ENCODE data around the gene ACTR2.
"Not testable (repeated sequence)": the region's sequence is repeated elsewhere in the genome, so short reads cannot be mapped to it uniquely, and the experiment has no call there.

Gene ACTR2

GRCh38 chr2:65214361-65214760 lies 13.3 kb upstream of the ACTR2 start:
- Mint-ChIP-seq H3K27ac (no peak overlapping the region), H3K36me3 (ENCODE audit: low read depth) (peaks cover 9% of the 10 kb centered on the region), H3K27me3 (no peaks in the 10 kb centered on the region)

GRCh38 chr2:65214843-65215242 lies 12.8 kb upstream of the ACTR2 start:
- Mint-ChIP-seq H3K27ac (no peak overlapping the region), H3K9me3 (no peaks in the 10 kb centered on the region), H3K36me3 (ENCODE audit: low read depth) (peaks cover 11% of the 10 kb centered on the region), H3K4me3 (no peak overlapping the region), H3K27me3 (no peaks in the 10 kb centered on the region), H3K4me1 (ENCODE audit: low read depth) (no peaks in the 10 kb centered on the region)

More at GRCh38 chr2:65214361-65214760, 13.3 kb upstream of the ACTR2 start:
- Mint-ChIP-seq H3K9me3 (no peaks in the 10 kb centered on the region), H3K4me3 (no peak overlapping the region), H3K4me1 (ENCODE audit: low read depth) (no peaks in the 10 kb centered on the region)

GRCh38 chr2:65215946-65216345 lies 11.7 kb upstream of the ACTR2 start:
- Mint-ChIP-seq H3K36me3 (ENCODE audit: low read depth) (peaks cover 17% of the 10 kb centered on the region), H3K27me3 (no peaks in the 10 kb centered on the region)

GRCh38 chr2:65220432-65221131 lies 7.0 kb upstream of the ACTR2 start:
- peaks cover 3% of the 10 kb centered on the region for H3K4me1 Mint-ChIP-seq (ENCODE audit: low read depth)
- no peaks in the 10 kb centered on the region for H3K27me3 Mint-ChIP-seq
- no peak overlapping the region for H3K4me3 Mint-ChIP-seq
- H3K9me3 Mint-ChIP-seq, result no peaks in the 10 kb centered on the region
- H3K27ac Mint-ChIP-seq, result no peak overlapping the region
- H3K36me3 Mint-ChIP-seq (ENCODE audit: low read depth), result peaks cover 22% of the 10 kb centered on the region

More at GRCh38 chr2:65215946-65216345, 11.7 kb upstream of the ACTR2 start:
- no peaks in the 10 kb centered on the region for H3K4me1 Mint-ChIP-seq (ENCODE audit: low read depth)
- no peak overlapping the region for H3K27ac Mint-ChIP-seq
- no peaks in the 10 kb centered on the region for H3K9me3 Mint-ChIP-seq
- no peak overlapping the region for H3K4me3 Mint-ChIP-seq

- peaks cover 22% of the 10 kb centered on the region for H3K36me3 Mint-ChIP-seq (ENCODE audit: low read depth)
- H3K4me3 Mint-ChIP-seq; H3K27ac Mint-ChIP-seq; H3K4me1 Mint-ChIP-seq (ENCODE audit: low read depth); H3K27me3 Mint-ChIP-seq; H3K9me3 Mint-ChIP-seq: not testable (repeated sequence)
These were observed 6.4 kb upstream of the ACTR2 start for GRCh38 chr2:65221275-65221674.

GRCh38 chr2:65227020-65227455 lies 593 bp upstream of the ACTR2 start:
- Mint-ChIP-seq H3K27me3 (no peaks in the 10 kb centered on the region), H3K27ac (peak overlapping the region; percentile 90), H3K36me3 (ENCODE audit: low read depth) (peaks cover 27% of the 10 kb centered on the region), H3K9me3 (no peaks in the 10 kb centered on the region), H3K4me3 (peak overlapping the region; percentile 97), H3K4me1 (ENCODE audit: low read depth) (peaks cover 41% of the 10 kb centered on the region)

GRCh38 chr2:65228263-65228750 lies 676 bp downstream of the ACTR2 start:
- H3K9me3 Mint-ChIP-seq, result no peaks in the 10 kb centered on the region
- no peaks in the 10 kb centered on the region for H3K27me3 Mint-ChIP-seq
- H3K4me1 Mint-ChIP-seq (ENCODE audit: low read depth), result peaks cover 52% of the 10 kb centered on the region
- H3K4me3 Mint-ChIP-seq, result peak overlapping the region; percentile 97
- peaks cover 32% of the 10 kb centered on the region for H3K36me3 Mint-ChIP-seq (ENCODE audit: low read depth)
- H3K27ac Mint-ChIP-seq, result peak overlapping the region; percentile 96

GRCh38 chr2:65231121-65231520 lies 3.5 kb downstream of the ACTR2 start:
- peaks cover 43% of the 10 kb centered on the region for H3K36me3 Mint-ChIP-seq (ENCODE audit: low read depth)
- H3K4me1 Mint-ChIP-seq (ENCODE audit: low read depth), result peaks cover 69% of the 10 kb centered on the region
- peak overlapping the region; percentile 89 for H3K27ac Mint-ChIP-seq

GRCh38 chr2:65231892-65232477 lies 4.4 kb downstream of the ACTR2 start:
- H3K4me1 Mint-ChIP-seq (ENCODE audit: low read depth), result peaks cover 69% of the 10 kb centered on the region
- H3K4me3 Mint-ChIP-seq, result peak overlapping the region; percentile 66

More at GRCh38 chr2:65231121-65231520, 3.5 kb downstream of the ACTR2 start:
- peak overlapping the region; percentile 23 for H3K4me3 Mint-ChIP-seq
- no peaks in the 10 kb centered on the region for H3K9me3 Mint-ChIP-seq
- no peaks in the 10 kb centered on the region for H3K27me3 Mint-ChIP-seq

GRCh38 chr2:65232636-65233035 lies 5.0 kb downstream of the ACTR2 start:
- Mint-ChIP-seq H3K4me1 (ENCODE audit: low read depth) (peaks cover 72% of the 10 kb centered on the region), H3K9me3 (no peaks in the 10 kb centered on the region), H3K36me3 (ENCODE audit: low read depth) (peaks cover 35% of the 10 kb centered on the region), H3K27me3 (no peaks in the 10 kb centered on the region), H3K4me3 (peak overlapping the region; percentile 50), H3K27ac (peak overlapping the region; percentile 89)

More at GRCh38 chr2:65231892-65232477, 4.4 kb downstream of the ACTR2 start:
- peak overlapping the region; percentile 89 for H3K27ac Mint-ChIP-seq
- H3K9me3 Mint-ChIP-seq, result no peaks in the 10 kb centered on the region
- peaks cover 36% of the 10 kb centered on the region for H3K36me3 Mint-ChIP-seq (ENCODE audit: low read depth)
- H3K27me3 Mint-ChIP-seq, result no peaks in the 10 kb centered on the region

GRCh38 chr2:65240657-65241056 lies 13.0 kb downstream of the ACTR2 start:
- Mint-ChIP-seq H3K4me3 (no peak overlapping the region), H3K27ac (no peak overlapping the region), H3K4me1 (ENCODE audit: low read depth) (peaks cover 52% of the 10 kb centered on the region), H3K27me3 (no peaks in the 10 kb centered on the region), H3K9me3 (no peaks in the 10 kb centered on the region), H3K36me3 (ENCODE audit: low read depth) (peaks cover 42% of the 10 kb centered on the region)

- peaks cover 36% of the 10 kb centered on the region for H3K4me1 Mint-ChIP-seq (ENCODE audit: low read depth)
- H3K9me3 Mint-ChIP-seq, H3K27me3 Mint-ChIP-seq, H3K4me3 Mint-ChIP-seq, H3K27ac Mint-ChIP-seq: not testable (repeated sequence)
- H3K36me3 Mint-ChIP-seq (ENCODE audit: low read depth), result peaks cover 64% of the 10 kb centered on the region
These were observed 16.8 kb downstream of the ACTR2 start for GRCh38 chr2:65244452-65244851.

GRCh38 chr2:65252640-65253039 lies 25.0 kb downstream of the ACTR2 start:
- Mint-ChIP-seq H3K4me3 (no peak overlapping the region), H3K36me3 (ENCODE audit: low read depth) (peaks cover 55% of the 10 kb centered on the region), H3K27me3 (no peaks in the 10 kb centered on the region), H3K4me1 (ENCODE audit: low read depth) (peaks cover 3% of the 10 kb centered on the region), H3K9me3 (no peaks in the 10 kb centered on the region), H3K27ac (no peak overlapping the region)

- no peaks in the 10 kb centered on the region for H3K9me3 Mint-ChIP-seq
- H3K4me3 Mint-ChIP-seq, result no peak overlapping the region
- H3K27ac Mint-ChIP-seq, result no peak overlapping the region
- H3K36me3 Mint-ChIP-seq (ENCODE audit: low read depth), result peaks cover 51% of the 10 kb centered on the region
- no peaks in the 10 kb centered on the region for H3K27me3 Mint-ChIP-seq
- H3K4me1 Mint-ChIP-seq (ENCODE audit: low read depth), result peaks cover 7% of the 10 kb centered on the region
These were observed 27.7 kb downstream of the ACTR2 start for GRCh38 chr2:65255356-65255755.

GRCh38 chr2:65256054-65256453 lies 28.4 kb downstream of the ACTR2 start:
- no peaks in the 10 kb centered on the region for H3K9me3 Mint-ChIP-seq
- no peak overlapping the region for H3K27ac Mint-ChIP-seq
- H3K27me3 Mint-ChIP-seq, result no peaks in the 10 kb centered on the region
- peaks cover 49% of the 10 kb centered on the region for H3K36me3 Mint-ChIP-seq (ENCODE audit: low read depth)
- H3K4me1 Mint-ChIP-seq (ENCODE audit: low read depth), result peaks cover 7% of the 10 kb centered on the region
- no peak overlapping the region for H3K4me3 Mint-ChIP-seq

Measured in stimulated activated naive CD8-positive, alpha-beta T cell treated with anti-CD3 and anti-CD28 coated beads, Interleukin-15, Interleukin-2, amounts not matched to agents 100 ng/mL and 50 ng/mL, for 24 hours (primary cell).